IMR-90 (cell line): ENCODE measurements around the gene SLC9A7. TPM values are rescaled to one million over a fixed set of nuclear protein-coding genes. Genes with fewer than 3 reads are reported as not detected.

Experiments
- ATAC-seq: fragments of 200-7000 bp; cut with Tn5 transposase; 2 replicates; pipeline ENCODE4 v1.9.1; 2020; ENCODE audit warnings: low read depth, mild to moderate bottlenecking, moderate library complexity
- BruUV-seq: library from RNA; stranded (reverse); fragments of 400-500 nt; replicated peaks from 2 replicates; lab custom pipeline; 2021; lab: Mats Ljungman, UMichigan
- CTCF ChIA-PET: fragments of 300-600 bp; formaldehyde crosslinking; extraction: SDS; loops from one replicate; lab custom pipeline; 2021; ENCODE audit warnings: antibody characterized with exemption; lab: Yijun Ruan, JAX
- POLR2A ChIA-PET: fragments of 300-600 bp; sonication (Branson Sonifier 250); formaldehyde crosslinking; loops from one replicate; lab custom pipeline; 2022; ENCODE audit warnings: antibody characterized with exemption; ENCODE audit not compliant: unreplicated experiment; lab: Charles Lee
- DNase-seq: peaks from one replicate; pipeline ENCODE4 v3.0.0; 2013
- H2AFZ ChIP-seq: replicated peaks from 2 replicates; pipeline ENCODE3; 2013; ENCODE audit warnings: low read length, mild to moderate bottlenecking; ENCODE audit not compliant: poor library complexity
- H2AK5ac ChIP-seq: 2 replicates; pipeline ENCODE4 v1.6.1; 2013; ENCODE audit warnings: low read depth, low read length, inconsistent platforms
- H2AK9ac ChIP-seq: replicated peaks from 2 replicates; pipeline ENCODE3; 2013; ENCODE audit warnings: mild to moderate bottlenecking, low read depth, low read length, moderate library complexity; ENCODE audit not compliant: poor library complexity
- H2BK120ac ChIP-seq: 2 replicates; pipeline ENCODE4 v1.6.1; 2013; ENCODE audit warnings: low read depth, low read length, inconsistent platforms
- H2BK15ac ChIP-seq: 3 replicates; pipeline ENCODE4 v1.6.1; 2013; ENCODE audit warnings: low read depth, low read length, inconsistent platforms
- H2BK20ac ChIP-seq: 2 replicates; pipeline ENCODE4 v1.6.1; 2013; ENCODE audit warnings: low read depth, mild to moderate bottlenecking, inconsistent platforms, low read length, moderate library complexity
- H2BK5ac ChIP-seq: 2 replicates; pipeline ENCODE4 v1.6.1; 2013; ENCODE audit warnings: mild to moderate bottlenecking, low read depth, low read length, inconsistent platforms; ENCODE audit not compliant: poor library complexity, severe bottlenecking
- H3K14ac ChIP-seq: replicated peaks from 2 replicates; pipeline ENCODE4 v1.6.1; 2013; ENCODE audit warnings: low read depth, low read length, inconsistent platforms
- H3K18ac ChIP-seq: 2 replicates; pipeline ENCODE4 v1.6.1; 2013; ENCODE audit warnings: low read depth, low read length, control low read depth
- H3K23ac ChIP-seq: 2 replicates; pipeline ENCODE4 v1.6.1; 2013; ENCODE audit warnings: low read depth, low read length, inconsistent platforms
- H3K27ac ChIP-seq: 2 replicates; pipeline ENCODE4 v1.5.1; 2013; ENCODE audit warnings: mild to moderate bottlenecking, control low read depth, low read length; ENCODE audit not compliant: insufficient read depth
- H3K27me3 ChIP-seq: 2 replicates; pipeline ENCODE4 v1.6.1; 2013; ENCODE audit warnings: low read length; ENCODE audit not compliant: control insufficient read depth, insufficient read depth
- H3K36me3 ChIP-seq: 2 replicates; pipeline ENCODE4 v1.6.1; 2013; ENCODE audit warnings: low read length, mixed read lengths; ENCODE audit not compliant: control insufficient read depth, insufficient read depth
- H3K4ac ChIP-seq: 2 replicates; pipeline ENCODE4 v1.6.1; 2013; ENCODE audit warnings: low read depth, low read length, inconsistent platforms
- H3K4me1 ChIP-seq: 2 replicates; pipeline ENCODE4 v1.6.1; 2013; ENCODE audit warnings: low read length, mixed read lengths; ENCODE audit not compliant: control insufficient read depth, insufficient read depth
- H3K4me2 ChIP-seq: 2 replicates; pipeline ENCODE4 v1.6.1; 2013; ENCODE audit warnings: low read depth, mild to moderate bottlenecking, control low read depth, low read length, moderate library complexity
- H3K4me3 ChIP-seq: 2 replicates; pipeline ENCODE4 v1.5.1; 2013; ENCODE audit warnings: low read depth, mild to moderate bottlenecking, control low read depth, low read length, moderate library complexity; ENCODE audit not compliant: insufficient read depth
- H3K56ac ChIP-seq: 2 replicates; pipeline ENCODE4 v1.6.1; 2013; ENCODE audit warnings: low read length, inconsistent platforms; ENCODE audit not compliant: insufficient read depth; ENCODE audit errors: extremely low read depth
- H3K79me1 ChIP-seq, 2 experiments: 2 replicates each; pipeline ENCODE4 v1.6.1; 2013; ENCODE audit warnings: low read length in 2 of 2, inconsistent platforms in 1 of 2, low read depth in 1 of 2
- H3K9ac ChIP-seq: 2 replicates; pipeline ENCODE4 v1.6.1; 2013; ENCODE audit warnings: low read depth, low read length, control low read depth
- H3K9me1 ChIP-seq: 2 replicates; pipeline ENCODE4 v1.6.1; 2013; ENCODE audit warnings: low read length, inconsistent platforms; ENCODE audit not compliant: insufficient read depth
- H3K9me3 ChIP-seq: 2 replicates; pipeline ENCODE4 v1.6.1; 2013; ENCODE audit warnings: low read length; ENCODE audit not compliant: control insufficient read depth, insufficient read depth
- H4K20me1 ChIP-seq: 2 replicates; pipeline ENCODE4 v1.6.1; 2013; ENCODE audit warnings: low read length, inconsistent platforms; ENCODE audit not compliant: insufficient read depth
- H4K5ac ChIP-seq: 2 replicates; pipeline ENCODE4 v1.6.1; 2013; ENCODE audit warnings: mild to moderate bottlenecking, low read depth, low read length, control low read depth
- H4K8ac ChIP-seq, 2 experiments: 2 replicates each; pipeline ENCODE4 v1.6.1; 2013; ENCODE audit warnings: low read depth in 2 of 2, low read length in 2 of 2, control low read depth in 1 of 2, inconsistent platforms in 1 of 2
- H4K91ac ChIP-seq: 2 replicates; pipeline ENCODE4 v1.6.1; 2013; ENCODE audit warnings: low read depth, low read length, inconsistent platforms; ENCODE audit not compliant: insufficient read depth
- MAFK ChIP-seq: IDR thresholded peaks from 2 replicates; pipeline ENCODE4 v1.6.1; 2012; ENCODE audit warnings: low read depth, low read length, improper control_type of control experiment
- RCOR1 ChIP-seq: IDR thresholded peaks from 2 replicates; pipeline ENCODE4 v1.6.1; 2012; ENCODE audit warnings: mild to moderate bottlenecking, low read length, improper control_type of control experiment; ENCODE audit not compliant: insufficient replicate concordance
- RFX5 ChIP-seq: IDR thresholded peaks from 2 replicates; pipeline ENCODE4 v1.8.0; 2012; ENCODE audit warnings: low read depth, mild to moderate bottlenecking, low read length, moderate library complexity
- WGBS, 2 experiments: methylation state at CpG; one replicate each; pipeline versions ENCODE4 v1.1.5 to v1.1.7; 2013; ENCODE audit warnings: missing lambda C conversion rate in 2 of 2; ENCODE audit not compliant: insufficient read length in 1 of 2; ENCODE audit errors: extremely low coverage in 2 of 2; 5-methylcytosine and 5-hydroxymethylcytosine counted together
- dilution Hi-C: fragments of 300-500 bp; cut with HindIII; formaldehyde crosslinking; loops from one replicate; pipeline ENCODE4 v1.14.3; 2018; ENCODE audit warnings: low sequenced_read_pairs; ENCODE audit not compliant: unreplicated experiment
- in situ Hi-C: fragments of 300-500 bp; cut with MboI; formaldehyde crosslinking; loops from 3 replicates; pipeline ENCODE4 v1.14.3; 2019; ENCODE audit warnings: low sequenced_read_pairs, inconsistent platforms, mixed read lengths
- intact Hi-C: fragments of 100-400 bp; cut with micrococcal nuclease; formaldehyde crosslinking; loops from 2 replicates; pipeline ENCODE4 v1.10.0; 2022
- polyA plus RNA-seq, 3 experiments: library from polyadenylated mRNA; depleted of rRNA; stranded (reverse); fragments of >200 nt; gene quantifications; 2 replicates each; pipeline ENCODE4 v1.2.3, GENCODE V29; 2012; ENCODE audit warnings: low replicate concordance in 1 of 3
- total RNA-seq: library from RNA; depleted of rRNA; stranded (reverse); fragments of >200 nt; gene quantifications from 2 replicates; pipeline ENCODE4 v1.2.3, GENCODE V29; 2012

Gene SLC9A7
- total and polyA plus RNA-seq, 2 of the 4 experiments (the other 2 are of a cell fraction): 14.4 to 76.4 TPM

- no peak overlapping the region for H2AK9ac ChIP-seq
- no peaks in the 10 kb centered on the region for H3K36me3 ChIP-seq
- POLR2A ChIA-PET: no interaction called here
- no TSS peak for BruUV-seq
- no peaks in the 10 kb centered on the region; the same call in none of the 2 replicates for H3K27me3 ChIP-seq
- no peak overlapping the region for H3K4me3 ChIP-seq
- no peak overlapping the region for H3K4ac ChIP-seq
- no peak overlapping the region for H2BK120ac ChIP-seq
- no peaks in the 10 kb centered on the region for H3K9me3 ChIP-seq
- no peak overlapping the region for H3K9ac ChIP-seq
- no peak overlapping the region for H2BK20ac ChIP-seq
- dilution Hi-C loops: no loop called here
- no peak overlapping the region for H2AFZ ChIP-seq
- ATAC-seq (no peak), DNase-seq (no peak)
- H3K18ac ChIP-seq: no peak overlapping the region
- H2BK5ac ChIP-seq: no peak overlapping the region
- no peaks in the 10 kb centered on the region for H4K20me1 ChIP-seq
- no peaks in the 10 kb centered on the region for H3K79me1 ChIP-seq
- H3K27ac ChIP-seq: no peak overlapping the region
- no peak overlapping the region for H4K91ac ChIP-seq
- TF ChIP-seq RCOR1 (no peak), RFX5 (no peak), MAFK (no peak)
- CTCF ChIA-PET: no interaction called here
- H4K5ac ChIP-seq: no peak overlapping the region
- H2BK15ac ChIP-seq: no peak overlapping the region
- H3K4me1 ChIP-seq: no peaks in the 10 kb centered on the region
- H4K8ac ChIP-seq: no peak overlapping the region
- no peaks in the 10 kb centered on the region for H3K9me1 ChIP-seq
- no peak overlapping the region for H2AK5ac ChIP-seq
- intact Hi-C loops: no loop called here
- no peak overlapping the region for H3K14ac ChIP-seq
- H3K23ac ChIP-seq: no peak overlapping the region
- in situ Hi-C loops: no loop called here
- H3K56ac ChIP-seq: no peak overlapping the region
- no CpG with 5 or more reads among the region's 2 CpGs for WGBS, 2 experiments
- no peak overlapping the region for H3K4me2 ChIP-seq
These were observed 46.4 kb upstream of the SLC9A7 start for GRCh38 chrX:46805270-46805669.
